ELR (cell line): ENCODE results near the gene DLST.

ENCODE experiments used
- DNase-seq: peaks from one replicate; pipeline ENCODE4 v3.0.0-alpha.2; 2015; ENCODE audit warnings: low read depth

The DLST gene

DNA sequence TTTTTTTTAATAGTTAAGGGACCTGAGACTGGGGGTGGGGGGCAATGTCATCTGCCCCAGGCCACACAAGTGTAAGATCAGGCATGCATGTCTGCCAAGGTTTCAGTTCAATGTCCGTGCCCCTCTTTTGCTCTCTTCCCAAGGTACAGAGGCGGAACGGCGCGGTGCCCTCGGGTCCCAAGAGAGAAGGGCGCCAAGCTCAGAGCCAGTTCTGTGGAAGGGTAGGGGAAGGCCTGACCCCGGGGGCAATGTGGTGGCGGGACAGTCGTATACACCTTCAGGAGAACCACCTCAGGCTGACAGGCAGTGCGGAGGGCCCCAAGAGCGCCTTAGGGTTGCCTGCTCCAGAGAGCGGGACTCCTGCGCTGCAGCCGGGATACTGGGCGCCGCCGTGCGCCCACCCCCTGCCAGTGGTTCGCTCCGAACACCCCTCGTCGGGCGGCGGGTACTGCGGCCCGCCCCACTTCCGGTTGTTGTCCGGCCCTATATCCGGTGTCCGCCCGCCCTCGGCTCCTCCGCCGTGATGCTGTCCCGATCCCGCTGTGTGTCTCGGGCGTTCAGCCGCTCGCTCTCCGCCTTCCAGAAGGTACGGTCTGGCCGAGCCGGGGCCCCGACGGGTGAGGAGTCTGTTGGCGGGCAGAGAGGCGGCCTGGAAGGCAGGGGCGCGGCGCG, at the start of gene DLST:
Gene DLST, plus strand, starts transcription at position 486 of the 672 bp plus-strand sequence. Its CDS starts 38 bp downstream, at position 524.
- peak; percentile 92 for DNase-seq

DNA sequence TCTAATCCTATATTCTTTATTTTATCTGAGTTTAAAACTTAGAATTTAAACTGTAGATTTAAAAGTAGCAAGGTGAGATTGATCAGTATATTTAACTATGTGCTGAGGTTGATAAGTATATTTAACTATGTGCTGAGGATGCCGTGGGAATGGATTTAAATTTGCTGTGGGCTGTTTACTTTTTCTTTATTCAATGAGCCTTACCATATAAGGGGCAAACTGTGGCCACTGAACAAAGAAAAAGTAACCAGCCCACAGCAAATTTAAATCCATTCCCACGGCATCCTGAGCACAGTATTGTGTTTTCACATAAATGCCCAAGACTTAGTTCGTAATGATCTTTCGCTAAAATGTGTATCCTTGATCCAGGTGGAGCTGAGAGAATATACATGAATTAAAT, 48.9 kb upstream of the DLST start:
- DNase-seq, result no peak

GRCh38 chr14:74834692-74835392, 46.9 kb upstream of the DLST start:
- peak; percentile 20 for DNase-seq

- DNase-seq, result no peak
Observed at GRCh38 chr14:74835645-74836250, 46.0 kb upstream of the DLST start.

- DNase-seq, result no peak
Observed at GRCh38 chr14:74836251-74836960, 45.3 kb upstream of the DLST start.

DNA sequence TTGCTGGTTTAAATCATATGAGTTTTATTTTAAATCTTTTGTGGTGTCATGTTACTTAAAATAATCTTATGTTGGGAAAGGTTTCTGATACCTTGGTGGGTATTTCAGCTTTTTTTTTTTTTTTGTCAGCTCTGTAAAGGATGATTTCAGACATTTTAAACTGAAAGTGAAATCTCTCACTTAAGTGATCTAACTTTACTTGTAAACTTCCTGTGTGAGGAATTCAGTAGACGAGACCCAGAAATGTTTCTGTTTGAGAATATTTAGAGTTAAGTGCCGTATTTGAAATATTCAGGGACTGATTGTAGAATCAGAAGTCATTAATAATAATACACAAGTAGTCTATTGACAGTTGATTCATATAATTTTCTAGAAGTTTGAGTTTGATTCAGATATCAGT, 43.5 kb upstream of the DLST start:
- peak; percentile 8 for DNase-seq

GRCh38 chr14:74840603-74841030, 41.1 kb upstream of the DLST start:
- no peak for DNase-seq

- DNase-seq, result no peak
Observed at GRCh38 chr14:74841230-74842207, 40.2 kb upstream of the DLST start.

- DNase-seq, result peak; percentile 36
Observed at GRCh38 chr14:74843653-74844052, 38.1 kb upstream of the DLST start.

DNA sequence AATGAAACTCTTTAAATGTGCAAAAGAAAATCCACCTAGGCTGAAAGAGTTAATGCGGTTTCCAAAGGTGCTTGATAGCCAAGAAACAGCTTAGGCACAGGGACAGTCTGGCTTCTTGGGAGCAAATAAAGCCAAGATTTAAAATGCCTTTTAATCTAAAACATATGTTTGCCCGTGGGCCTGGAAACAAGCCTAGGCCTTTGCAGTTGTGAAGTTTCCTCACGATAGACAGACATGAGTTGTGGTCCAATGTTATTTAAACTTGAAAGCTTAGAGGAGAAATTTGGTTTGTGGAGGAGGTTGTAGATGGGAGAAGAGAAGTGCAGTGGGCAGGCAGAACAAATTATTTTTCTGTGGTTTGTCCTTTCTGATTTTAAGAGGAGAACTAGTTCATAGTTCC, 35.5 kb upstream of the DLST start:
- no peak for DNase-seq

DNA sequence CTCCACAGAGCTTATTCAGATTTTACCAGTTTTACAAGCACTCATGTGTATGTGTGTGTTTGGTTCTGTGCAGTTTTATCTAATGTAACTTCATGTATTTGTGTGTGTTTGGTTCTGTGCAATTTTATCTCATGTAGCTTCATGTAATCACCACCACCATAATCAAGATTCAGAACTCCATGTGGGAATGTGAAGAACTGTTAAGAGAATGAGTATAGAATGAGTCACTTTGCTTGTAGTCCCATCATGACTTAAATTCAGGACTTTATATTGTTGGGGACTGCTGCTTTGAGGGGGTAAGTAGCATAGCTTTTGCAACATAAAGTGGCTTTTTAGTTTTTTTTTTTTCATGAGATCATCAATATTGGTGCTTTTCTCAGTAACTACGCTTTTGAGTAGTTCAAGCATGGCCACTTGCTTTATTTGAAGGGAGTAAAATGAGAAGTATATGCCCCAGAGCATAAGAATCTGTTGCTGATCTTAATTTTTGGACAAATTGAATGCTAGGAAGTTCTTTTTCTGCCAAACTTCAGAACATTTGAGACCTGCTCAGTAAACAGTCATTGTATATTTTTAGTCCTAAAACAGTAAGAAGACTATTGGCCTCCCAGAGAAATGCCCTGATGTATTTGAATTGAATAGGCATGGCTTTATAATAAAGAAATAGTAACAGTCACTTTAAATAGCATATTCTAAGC, 34.6 kb upstream of the DLST start:
- peak; percentile 81 for DNase-seq

DNA sequence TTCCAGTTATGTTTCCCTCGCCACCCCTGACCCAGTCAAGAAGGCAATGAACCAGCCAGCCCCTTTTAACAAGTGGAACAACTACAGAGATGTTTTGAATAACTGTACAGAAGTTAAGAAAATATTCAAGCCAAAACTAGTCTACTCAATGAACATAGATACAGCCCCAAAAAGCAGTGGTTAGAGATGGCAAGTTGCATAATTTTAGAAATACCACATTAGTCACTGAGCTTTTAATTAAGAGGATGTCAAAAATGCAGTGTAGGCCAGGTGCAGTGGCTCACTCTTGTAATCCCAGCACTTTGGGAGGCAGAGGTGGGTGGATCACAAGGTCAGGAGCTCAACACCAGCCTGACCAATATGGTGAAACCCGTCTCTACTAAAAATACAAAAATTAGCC, 32.9 kb upstream of the DLST start:
- DNase-seq, result no peak

DNA sequence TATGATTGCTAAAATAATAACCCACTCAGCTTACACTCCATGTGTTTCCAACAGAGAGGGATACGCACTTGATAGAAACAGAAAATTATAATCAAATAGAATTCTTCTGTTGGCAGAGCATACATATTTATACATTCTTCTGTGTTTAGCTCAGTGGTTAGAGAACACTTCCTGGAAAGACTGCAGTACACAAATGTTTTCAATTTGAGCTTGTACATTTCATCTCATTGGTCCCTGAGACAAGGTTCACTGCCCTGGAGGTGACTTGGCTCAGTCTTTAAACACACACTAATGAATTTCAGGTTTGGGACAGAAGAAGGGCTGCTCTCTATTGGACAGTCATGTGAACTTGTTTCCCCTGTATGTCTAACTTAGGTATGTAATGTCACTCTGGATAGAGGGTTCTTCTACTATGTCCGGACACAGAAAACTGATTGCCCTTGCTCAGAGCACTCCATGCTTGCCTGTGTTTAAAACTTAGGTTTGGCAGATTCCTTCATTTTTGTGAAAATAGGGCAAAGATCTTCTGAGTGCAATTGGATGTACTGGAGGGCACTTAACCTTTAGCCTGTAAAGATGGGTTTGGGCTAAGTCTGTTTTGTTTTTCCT, 28.7 kb upstream of the DLST start:
- peak; percentile 10 for DNase-seq

DNA sequence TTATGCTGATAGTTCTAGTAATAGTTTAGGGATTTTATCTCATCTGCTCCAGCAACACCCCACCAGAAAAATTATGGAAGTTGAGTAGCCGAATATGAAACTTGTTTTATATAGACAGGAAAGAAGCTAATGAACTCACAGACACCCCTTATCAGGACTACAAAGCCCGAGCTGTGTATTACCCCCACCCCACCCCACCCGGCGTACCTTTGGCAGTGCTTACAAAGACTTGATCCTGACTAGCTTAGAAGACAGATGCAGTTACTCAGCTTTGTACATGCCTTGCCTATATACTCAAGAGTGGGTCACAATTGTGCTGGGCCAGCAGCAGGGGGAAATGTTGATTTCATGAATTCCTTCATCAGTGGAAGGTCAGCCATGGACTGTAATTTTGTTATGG, 28.1 kb upstream of the DLST start:
- no peak for DNase-seq

DNA sequence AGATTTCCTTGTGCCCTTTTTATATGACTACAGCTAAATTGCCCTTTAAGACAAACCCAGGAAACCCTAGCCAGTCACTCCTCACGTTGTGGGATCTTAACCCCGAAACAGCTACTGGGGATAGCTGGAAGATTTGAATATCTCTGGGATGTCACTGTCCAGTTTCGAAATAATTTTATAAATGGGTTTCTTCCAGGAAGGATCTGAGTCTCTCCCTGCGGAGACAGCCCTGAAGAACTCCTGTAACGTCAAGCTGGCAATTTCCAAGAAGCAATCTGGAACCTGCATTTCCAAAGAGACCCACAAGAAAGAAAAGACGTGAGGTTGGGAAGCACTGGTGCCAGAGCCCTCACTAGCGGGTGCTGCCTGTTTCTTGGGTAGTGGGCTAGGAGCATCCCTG, 26.7 kb upstream of the DLST start:
- no peak for DNase-seq

DNA sequence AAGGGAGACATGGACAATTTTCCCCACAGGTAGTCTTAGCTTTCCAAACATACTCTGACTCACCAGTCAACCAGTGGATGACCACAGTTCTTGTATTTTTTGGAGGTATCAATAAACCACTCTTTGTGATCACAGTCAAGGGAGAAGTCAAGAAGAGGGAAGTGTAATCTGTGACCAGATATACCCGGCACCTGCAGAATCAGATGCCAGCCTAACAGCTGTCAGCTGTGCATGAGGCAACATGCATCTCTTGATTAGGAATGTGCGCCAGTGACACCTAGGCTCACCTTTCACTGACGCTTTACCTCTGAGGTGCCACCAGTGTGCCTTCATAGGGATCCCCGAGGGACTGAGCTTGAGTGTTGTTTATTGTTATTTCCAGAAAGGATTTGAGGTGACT, 25.8 kb upstream of the DLST start:
- no peak for DNase-seq

DNA sequence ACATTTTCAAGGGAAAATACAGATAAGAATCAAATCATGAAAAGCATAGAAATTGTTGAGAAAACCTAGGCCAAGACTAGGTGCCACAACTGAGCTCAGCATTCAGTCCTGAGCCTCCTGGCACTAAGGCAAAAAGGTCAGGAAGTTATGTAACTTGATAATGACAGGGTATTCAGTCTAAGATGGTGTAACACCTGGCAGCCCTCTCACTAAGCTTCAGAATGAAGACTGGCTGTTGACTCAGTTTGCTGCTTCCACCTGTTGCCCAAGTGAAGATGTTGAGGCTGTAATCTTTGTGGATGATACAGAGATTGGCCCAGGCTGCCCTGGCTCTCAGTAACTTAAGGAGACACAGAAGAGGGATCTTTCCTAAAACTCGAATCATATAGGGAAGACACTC, 25.4 kb upstream of the DLST start:
- no peak for DNase-seq

DNA sequence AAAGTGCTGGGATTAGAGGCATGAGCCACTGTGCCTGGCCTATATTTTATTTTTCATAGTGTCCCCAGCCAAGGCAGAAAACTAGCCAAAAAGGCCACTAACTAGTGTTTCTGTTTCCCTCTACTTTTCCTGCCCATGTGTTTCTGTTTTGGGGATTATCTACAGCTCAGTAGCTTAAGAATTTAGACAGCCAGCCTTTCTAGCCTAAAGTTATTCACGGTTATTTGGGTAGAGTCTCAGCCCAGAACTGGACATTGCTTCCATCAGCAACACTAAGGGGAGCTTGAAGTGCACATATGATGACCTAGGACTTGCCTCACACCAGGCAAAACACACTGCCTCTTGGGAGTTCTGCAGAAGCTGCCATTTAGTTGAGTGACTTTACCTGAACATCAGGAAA, 23.7 kb upstream of the DLST start:
- DNase-seq, result no peak

GRCh38 chr14:74859757-74860552, 21.8 kb upstream of the DLST start:
- DNase-seq, result no peak
